Heart right ventricle (tissue), 16 donors: ENCODE data around the gene HOXA13. TPM values are rescaled to one million over a fixed set of nuclear protein-coding genes. Genes with fewer than 3 reads are reported as not detected.

ENCODE experiments used
- ATAC-seq, 8 donors: fragments of 200-7000 bp; cut with Tn5 transposase; one replicate each; pipeline ENCODE4 v1.9.1; 2020; ENCODE audit warnings: mild to moderate bottlenecking in 8 of 8, moderate library complexity in 8 of 8, moderate number of reproducible peaks in 1 of 8
- DNase-seq, 2 donors: peaks; one replicate each; pipeline ENCODE4 v3.0.0-alpha.2; 2020
- H3K27ac ChIP-seq, 10 donors: fragments of 200-600 bp; sonication (generic) in 2 of 10; one replicate each; pipeline versions ENCODE4 v1.5.0 to v1.8.0; 2020 to 2022; ENCODE audit warnings: mild to moderate bottlenecking in 3 of 10
- H3K27me3 ChIP-seq, 7 donors: fragments of 200-600 bp; one replicate each; pipeline ENCODE4 v1.8.0; 2021 to 2022; ENCODE audit warnings: mild to moderate bottlenecking in 2 of 7
- H3K36me3 ChIP-seq, 9 donors: fragments of 200-600 bp; sonication (generic) in 1 of 9; one replicate each; pipeline versions ENCODE4 v1.5.0 to v1.8.0; 2020 to 2022; ENCODE audit warnings: mild to moderate bottlenecking in 2 of 9
- H3K4me1 ChIP-seq, 9 donors: fragments of 200-600 bp; sonication (generic) in 1 of 9; one replicate each; pipeline versions ENCODE4 v1.5.0 to v1.8.0; 2020 to 2022; ENCODE audit warnings: mild to moderate bottlenecking in 4 of 9
- H3K4me3 ChIP-seq, 10 donors: fragments of 200-600 bp; sonication (generic) in 2 of 10; one replicate each; pipeline versions ENCODE4 v1.5.0 to v1.8.0; 2020 to 2022; ENCODE audit warnings: mild to moderate bottlenecking in 7 of 10, moderate library complexity in 2 of 10
- H3K9me3 ChIP-seq, 11 donors: fragments of 200-600 bp in 10 of 11; sonication (generic) in 2 of 11; one replicate each; pipeline versions ENCODE4 v1.5.0 to v1.8.0; 2013 to 2022; ENCODE audit warnings: mild to moderate bottlenecking in 2 of 11, control low read depth in 1 of 11, moderate library complexity in 1 of 11
- CTCF ChIP-seq, 9 donors: fragments of 200-600 bp; sonication (generic) in 2 of 9; IDR thresholded peaks; one replicate each; pipeline versions ENCODE4 v1.5.0 to v1.8.0; 2021 to 2022; ENCODE audit warnings: antibody characterized with exemption in 9 of 9, mild to moderate bottlenecking in 5 of 9, moderate library complexity in 1 of 9
- WGBS, 2 donors: extraction: QIAGEN DNeasy Blood & Tissue Kit; methylation state at CpG; one replicate each; pipeline ENCODE4 v1.1.7; 2013; ENCODE audit warnings: inconsistent platforms in 1 of 2; 5-methylcytosine and 5-hydroxymethylcytosine counted together
- intact Hi-C, 10 donors: fragments of 100-400 bp; cut with DNase I; formaldehyde crosslinking; loops; one replicate each; pipeline versions ENCODE4 v1.11.1 to v1.14.2; 2022
- polyA plus RNA-seq, 2 donors: library from polyadenylated mRNA; stranded (reverse); fragments of 200-250 nt; gene quantifications; one replicate each; pipeline ENCODE4 v1.2.3, GENCODE V29; 2013
- total RNA-seq, 10 donors: library from RNA; stranded (reverse); fragmentation: NEBNext Ultra II Directional in 3 of 10; extraction: Animal tissue kit (Norgen Biotek cat#: 25700) in 3 of 10; gene quantifications; one replicate each; pipeline versions ENCODE4 v1.2.1 to v1.2.4, GENCODE V29; 2021 to 2023
- donor health status: Arrhythmogenic right ventricular cardiomyopathy.
- donor health status: ischemic (EF 13 %, LVEDD 7.1; RV severe dilation, severe dysfunction).
- donor health status: healthy with polysubstance abuse.
- donor health status: DM: no; HTN: yes; CAD: no.
- donor health status: DM: no; HTN: no; CAD: no.
- donor health status: ischemic (EF 25% LVEDD 6.9; RV normal size, moderate dysfunction).
- donor health status: ischemic (EF 25% LVEDD 5.7; RV mildly dilated, moderate dysfunction).
- donor health status: healthy.
- donor health status: DM: yes; HTN: yes; CAD: no.
- donor health status: Ischemic cardiomyopathy.
- donor health status: ischemic (EF 35%, LVEDD 5.7; RV mildly dilated, moderate dysfunction).
- donor health status: nonischemic (EF 11% LVEDD 7.7; RV severe dilation, severe dysfunction).
- donor health status: DM: yes; HTN: yes; CAD: no.
- donor health status: PGD.
- donor health status: ischemic (EF 29% LVEDD 5.4; RV normal size, mild dysfunction).
- donor health status: nonischemic (EF 23%, LVEDD 6.1; RV moderate dilation, normal function).

Gene HOXA13
- total and polyA plus RNA-seq, 12 donors = not detected

- 3 to 5% methylated on average over 55 of the region's 55 CpGs for WGBS, 2 donors
- H3K4me1 ChIP-seq = peaks cover 0 to 45% (median 35%) of the 10 kb centered on the region in 9 donors
- intact Hi-C loops = loop anchor here in 2 of 10 donors (5.0 to 10.0 kb wide), 2 partner anchors 335 to 338 kb away; no protein-coding TSS in a partner anchor
- H3K4me3 ChIP-seq = peak overlapping the region in 9 of 10 donors; percentile 15 to 39 (median 36)
- H3K27ac ChIP-seq = no peak overlapping the region
- ATAC-seq (peak in 1 of 8 donors; percentile 19), DNase-seq (no peak)
- no peaks in the 10 kb centered on the region for H3K9me3 ChIP-seq
- peaks cover 38 to 100% (median 100%) of the 10 kb centered on the region in 7 donors for H3K27me3 ChIP-seq
- no peaks in the 10 kb centered on the region for H3K36me3 ChIP-seq
- TF ChIP-seq CTCF (IDR thresholded peaks at IDR 0.05) = no peak
Measured at GRCh38 chr7:27239387-27240014, 39.6 kb upstream of the HOXA13 start.

- intact Hi-C loops = loop anchor here in 2 of 10 donors (5.0 to 10.0 kb wide), 2 partner anchors 336 to 338 kb away; no protein-coding TSS in a partner anchor
Measured at GRCh38 chr7:27238979-27239386, 39.1 kb upstream of the HOXA13 start.

GRCh38 chr7:27237735-27238334 is 37.9 kb upstream of the HOXA13 start:
- no peak for TF ChIP-seq CTCF (IDR thresholded peaks at IDR 0.05)

More at GRCh38 chr7:27238979-27239386, 39.1 kb upstream of the HOXA13 start:
- Histone ChIP-seq H3K27me3 (peaks cover 34 to 100% (median 100%) of the 10 kb centered on the region in 7 donors), H3K36me3 (no peaks in the 10 kb centered on the region), H3K9me3 (no peaks in the 10 kb centered on the region), H3K4me1 (peaks cover 0 to 43% (median 35%) of the 10 kb centered on the region in 9 donors), H3K27ac (no peak overlapping the region), H3K4me3 (peak overlapping the region in 8 of 10 donors; percentile 15 to 39 (median 36))
- TF ChIP-seq CTCF (IDR thresholded peaks at IDR 0.05) = no peak
- ATAC-seq (no peak), DNase-seq (no peak)
- 33 to 35% methylated on average over 15 of the region's 15 CpGs for whole genome bisulfite sequencing, 2 donors

More at GRCh38 chr7:27237735-27238334, 37.9 kb upstream of the HOXA13 start:
- peaks cover 23 to 100% (median 97%) of the 10 kb centered on the region in 7 donors for H3K27me3 ChIP-seq
- H3K36me3 ChIP-seq = no peaks in the 10 kb centered on the region
- intact Hi-C loops = loop anchor here in 2 of 10 donors (5.0 to 10.0 kb wide), 2 partner anchors 337 to 339 kb away; no protein-coding TSS in a partner anchor
- DNase-seq (no peak), ATAC-seq (no peak)
- H3K4me3 ChIP-seq = no peak overlapping the region
- peaks cover 0 to 31% (median 26%) of the 10 kb centered on the region in 9 donors for H3K4me1 ChIP-seq
- H3K9me3 ChIP-seq = no peaks in the 10 kb centered on the region
- WGBS, 2 donors = 91% methylated on average over 1 of the region's 1 CpG
- no peak overlapping the region for H3K27ac ChIP-seq
